Brain microvascular endothelial cell (primary cell): ENCODE measurements around the gene LDLRAP1.
A peak's percentile ranks its signal among the peaks of the same experiment; 100 is the strongest.

ENCODE experiments used
- DNase-seq: peaks from one replicate; pipeline ENCODE4 v3.0.0-alpha.2; 2020
- H3K27ac ChIP-seq: fragments of 250-450 bp; sonication (Bioruptor Pico); 2 replicates; pipeline ENCODE4 v1.5.1; 2020; ENCODE audit warnings: mild to moderate bottlenecking, moderate library complexity
- H3K27me3 ChIP-seq: fragments of 250-450 bp; sonication (Bioruptor Pico); replicated peaks from 2 replicates; pipeline ENCODE4 v1.5.1; 2020; ENCODE audit warnings: mild to moderate bottlenecking
- H3K36me3 ChIP-seq: fragments of 250-450 bp; sonication (Bioruptor Pico); replicated peaks from 2 replicates; pipeline ENCODE4 v1.5.1; 2020; ENCODE audit warnings: mild to moderate bottlenecking
- H3K4me3 ChIP-seq: 2 replicates; pipeline ENCODE4 v1.5.1; 2011; ENCODE audit warnings: low read depth, mild to moderate bottlenecking, control low read depth, low read length, moderate library complexity
- CTCF ChIP-seq: IDR thresholded peaks from 2 replicates; pipeline ENCODE4 v1.5.1; 2011; ENCODE audit warnings: low read depth, mild to moderate bottlenecking, moderate library complexity, low read length, control low read depth, inconsistent platforms; ENCODE audit errors: missing control alignments
- in situ Hi-C: cut with HindIII; loops from 2 replicates; pipeline ENCODE4 v1.10.0; 2017; ENCODE audit warnings: low sequenced_read_pairs, low pct_ligation_motif_present

Gene LDLRAP1

GRCh38 chr1:25543005-25543424 lies 391 bp upstream of the LDLRAP1 start:
- DNase-seq = no peak
- TF ChIP-seq CTCF = no peak
- in situ Hi-C loops = no loop called here
- Histone ChIP-seq H3K36me3 (no peaks in the 10 kb centered on the region), H3K27ac (no peak overlapping the region), H3K27me3 (no peaks in the 10 kb centered on the region), H3K4me3 (peak overlapping the region; percentile 20)

- in situ Hi-C loops = no loop called here
- DNase-seq = no peak
Measured at GRCh38 chr1:25544243-25544764, 898 bp downstream of the LDLRAP1 start.

GRCh38 chr1:25544819-25545218 lies 1.4 kb downstream of the LDLRAP1 start:
- TF ChIP-seq CTCF = no peak
- Histone ChIP-seq H3K27me3 (no peaks in the 10 kb centered on the region), H3K4me3 (peak overlapping the region; percentile 68), H3K27ac (no peak overlapping the region), H3K36me3 (no peaks in the 10 kb centered on the region)
- in situ Hi-C loops = no loop called here
- no peak for DNase-seq

More at GRCh38 chr1:25544243-25544764, 898 bp downstream of the LDLRAP1 start:
- no peak for TF ChIP-seq CTCF
- Histone ChIP-seq H3K36me3 (no peaks in the 10 kb centered on the region), H3K4me3 (peak overlapping the region; percentile 68), H3K27ac (no peak overlapping the region), H3K27me3 (no peaks in the 10 kb centered on the region)

- H3K27ac ChIP-seq = no peak overlapping the region
- H3K27me3 ChIP-seq = no peaks in the 10 kb centered on the region
- in situ Hi-C loops = no loop called here
- H3K36me3 ChIP-seq = no peaks in the 10 kb centered on the region
- TF ChIP-seq CTCF = no peak
- no peak for DNase-seq
- H3K4me3 ChIP-seq = no peak overlapping the region
Measured at GRCh38 chr1:25545767-25546166, 2.4 kb downstream of the LDLRAP1 start.

- Histone ChIP-seq H3K36me3 (no peaks in the 10 kb centered on the region), H3K27me3 (no peaks in the 10 kb centered on the region), H3K27ac (no peak overlapping the region), H3K4me3 (no peak overlapping the region)
- in situ Hi-C loops = no loop called here
- TF ChIP-seq CTCF = no peak
- no peak for DNase-seq
Measured at GRCh38 chr1:25546193-25546592, 2.8 kb downstream of the LDLRAP1 start.

GRCh38 chr1:25548601-25549000 lies 5.2 kb downstream of the LDLRAP1 start:
- no peak for DNase-seq
- no peak overlapping the region for H3K27ac ChIP-seq
- in situ Hi-C loops = no loop called here

More at GRCh38 chr1:25548601-25549000, 5.2 kb downstream of the LDLRAP1 start:
- no peaks in the 10 kb centered on the region for H3K36me3 ChIP-seq
- no peak for TF ChIP-seq CTCF
- no peaks in the 10 kb centered on the region for H3K27me3 ChIP-seq
- H3K4me3 ChIP-seq = no peak overlapping the region
